HG03064 (cell line): ENCODE data around the gene NDUFB6.
"Not testable (repeated sequence)": the region's sequence is repeated elsewhere in the genome, so short reads cannot be mapped to it uniquely, and the experiment has no call there.

ENCODE experiments used
- ATAC-seq: cut with Tn5 transposase; IDR thresholded peaks from one replicate; pipeline ENCODE4 v1.9.1; 2021; ENCODE audit warnings: low read depth; ENCODE audit not compliant: unreplicated experiment

The NDUFB6 gene

GRCh38 chr9:32572900-32573523, at the start of gene NDUFB6:
Gene NDUFB6, minus strand, starts transcription at chr9:32573159. Its CDS starts 99 bp downstream, at chr9:32573060.
- ATAC-seq = peak; percentile 81

GRCh38 chr9:32618261-32618660, 45.3 kb upstream of the NDUFB6 start:
- ATAC-seq = no peak

DNA sequence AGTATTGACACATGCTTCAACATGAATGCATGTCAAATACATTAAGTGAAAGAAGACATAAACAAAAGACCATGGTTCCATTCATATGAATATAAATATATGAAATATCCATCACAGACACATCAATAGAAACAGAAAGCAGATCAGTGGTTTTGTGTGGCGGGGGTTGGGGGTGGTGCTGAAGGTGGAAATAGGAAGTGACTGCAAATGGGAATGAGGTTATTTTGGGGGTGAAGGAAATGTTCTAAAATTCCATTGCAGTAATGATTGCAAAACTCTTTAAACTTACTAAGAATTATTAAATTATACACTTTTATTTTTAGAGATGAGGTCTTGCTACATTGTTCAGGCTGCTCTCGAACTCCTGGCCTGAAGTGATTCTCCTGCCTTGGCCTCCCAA, 33.9 kb upstream of the NDUFB6 start:
- no peak for ATAC-seq

DNA sequence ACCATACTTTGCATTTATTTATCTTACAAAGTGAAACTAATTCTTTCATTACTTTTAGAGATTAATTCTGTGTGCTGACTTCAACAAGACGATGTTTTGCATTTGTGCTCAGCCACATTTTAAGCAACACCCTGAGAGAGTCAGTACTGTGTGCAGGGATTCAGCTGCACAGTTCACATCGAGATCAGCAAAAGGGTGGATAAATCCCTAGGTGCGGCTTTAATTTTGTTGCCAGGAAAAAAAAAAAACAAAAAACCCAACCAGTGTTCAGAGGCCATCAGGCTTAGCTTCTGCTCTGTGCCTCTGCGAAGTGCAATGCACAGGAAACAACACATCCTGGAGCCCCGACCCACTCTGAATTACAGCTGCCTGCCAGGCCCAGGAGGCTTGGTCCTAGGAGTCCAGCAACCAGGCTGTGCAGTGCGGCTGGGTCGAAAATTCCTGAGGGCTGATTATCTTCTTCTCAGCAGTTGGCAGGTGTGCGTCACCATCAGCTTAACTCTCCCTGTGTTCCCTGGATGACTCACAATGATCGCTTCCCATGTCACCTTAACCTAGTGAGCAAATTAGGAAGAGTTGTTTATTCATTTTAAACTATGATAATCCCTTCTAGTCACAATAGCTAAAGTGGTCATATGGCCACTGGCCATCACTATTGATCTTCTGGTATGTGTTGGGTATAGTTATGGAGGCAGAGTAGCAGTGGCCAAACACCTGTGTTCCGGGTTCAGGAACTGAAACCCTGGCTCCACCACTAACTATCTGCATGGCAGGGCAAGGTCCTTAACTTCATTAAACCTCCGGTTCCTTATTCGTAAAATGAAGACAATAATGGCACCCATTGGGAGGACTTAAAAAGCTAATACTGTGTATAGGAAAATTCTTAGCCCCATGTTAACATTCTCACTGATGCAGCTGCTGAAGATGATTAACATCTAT, 31.2 kb upstream of the NDUFB6 start:
- ATAC-seq = no peak

GRCh38 chr9:32599021-32599420, 26.1 kb upstream of the NDUFB6 start:
- ATAC-seq = not testable (repeated sequence)

DNA sequence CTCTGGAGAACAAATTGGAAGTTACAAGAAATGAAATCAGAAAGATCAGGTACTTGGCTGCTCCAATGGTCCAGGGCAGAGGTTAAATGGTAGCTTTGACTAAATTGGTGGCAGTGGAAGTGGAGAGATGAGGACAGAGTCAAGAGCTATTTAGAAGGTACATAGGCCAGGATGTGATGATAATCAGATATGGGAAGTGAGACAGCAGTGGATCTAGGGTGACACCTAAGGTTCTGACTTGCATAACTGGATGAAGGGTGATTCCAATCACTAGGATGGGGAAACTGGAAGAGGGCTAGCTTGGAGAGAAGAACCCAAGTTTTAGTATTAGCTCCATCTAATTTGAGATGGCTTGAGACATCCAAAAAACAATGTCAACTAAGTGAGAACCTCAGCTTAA, 24.0 kb upstream of the NDUFB6 start:
- ATAC-seq = no peak

DNA sequence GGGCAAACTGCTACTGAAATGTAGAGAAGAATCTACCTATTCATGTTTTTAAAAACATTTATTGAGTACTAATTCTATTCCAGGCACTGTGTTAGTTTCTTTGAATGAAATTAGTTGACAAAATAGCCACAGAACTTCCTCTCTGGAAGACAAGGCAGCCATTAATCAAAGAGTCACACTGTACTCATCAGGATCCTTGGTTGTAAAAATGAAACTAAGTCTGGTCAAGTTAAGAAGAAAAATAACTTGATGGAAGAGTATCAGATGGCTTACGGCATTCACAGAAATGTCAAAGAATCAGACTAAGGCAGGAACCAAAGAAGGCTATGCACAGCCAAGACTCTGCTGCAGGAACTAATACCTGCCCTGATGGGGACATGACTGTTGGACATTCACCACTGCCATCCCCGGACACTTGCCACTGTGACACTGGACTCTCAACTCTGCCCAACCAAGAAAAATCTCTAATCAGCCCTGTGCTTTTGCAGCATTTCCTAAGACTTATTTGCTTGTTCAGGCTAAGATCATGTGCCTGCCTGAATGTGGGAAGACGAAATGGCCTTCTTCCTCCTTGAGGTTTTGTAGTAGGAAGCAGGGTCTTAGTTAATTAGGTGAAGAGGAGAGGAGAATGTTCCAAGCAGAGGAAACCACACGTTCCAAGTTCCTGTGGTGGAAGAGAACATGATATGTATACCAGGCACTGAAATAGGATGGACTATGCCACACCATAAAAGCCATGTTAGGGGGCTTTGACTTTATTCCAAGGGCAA, 23.3 kb upstream of the NDUFB6 start:
- ATAC-seq = no peak

GRCh38 chr9:32590898-32591297, 17.9 kb upstream of the NDUFB6 start:
- ATAC-seq = no peak

- no peak for ATAC-seq
Measured at GRCh38 chr9:32590476-32590875, 17.5 kb upstream of the NDUFB6 start.

GRCh38 chr9:32589083-32589723, 16.2 kb upstream of the NDUFB6 start:
- ATAC-seq = no peak

DNA sequence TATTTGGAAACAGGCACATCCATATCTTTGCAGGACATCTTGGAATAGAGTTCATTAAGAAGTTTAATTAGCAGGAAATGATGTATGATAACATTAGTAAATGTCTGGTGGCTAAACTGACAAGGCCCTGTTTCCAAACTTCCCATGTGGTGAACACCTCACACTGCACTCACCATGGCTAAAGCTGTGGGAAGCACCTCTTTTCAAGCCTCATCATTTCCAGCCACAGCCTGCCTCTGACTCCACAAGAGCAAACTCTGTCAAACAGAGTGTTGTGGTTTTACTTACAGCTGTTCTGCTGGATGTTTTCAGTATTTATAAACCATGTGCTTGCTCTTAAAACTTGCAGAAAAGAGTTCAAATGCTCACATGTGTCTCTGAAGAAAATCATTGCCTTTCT, 14.9 kb upstream of the NDUFB6 start:
- ATAC-seq = no peak

- ATAC-seq = no peak
Measured at GRCh38 chr9:32584784-32585183, 11.8 kb upstream of the NDUFB6 start.

- ATAC-seq = no peak
Measured at GRCh38 chr9:32581512-32582143, 8.7 kb upstream of the NDUFB6 start.

- no peak for ATAC-seq
Measured at GRCh38 chr9:32580631-32581300, 7.8 kb upstream of the NDUFB6 start.

DNA sequence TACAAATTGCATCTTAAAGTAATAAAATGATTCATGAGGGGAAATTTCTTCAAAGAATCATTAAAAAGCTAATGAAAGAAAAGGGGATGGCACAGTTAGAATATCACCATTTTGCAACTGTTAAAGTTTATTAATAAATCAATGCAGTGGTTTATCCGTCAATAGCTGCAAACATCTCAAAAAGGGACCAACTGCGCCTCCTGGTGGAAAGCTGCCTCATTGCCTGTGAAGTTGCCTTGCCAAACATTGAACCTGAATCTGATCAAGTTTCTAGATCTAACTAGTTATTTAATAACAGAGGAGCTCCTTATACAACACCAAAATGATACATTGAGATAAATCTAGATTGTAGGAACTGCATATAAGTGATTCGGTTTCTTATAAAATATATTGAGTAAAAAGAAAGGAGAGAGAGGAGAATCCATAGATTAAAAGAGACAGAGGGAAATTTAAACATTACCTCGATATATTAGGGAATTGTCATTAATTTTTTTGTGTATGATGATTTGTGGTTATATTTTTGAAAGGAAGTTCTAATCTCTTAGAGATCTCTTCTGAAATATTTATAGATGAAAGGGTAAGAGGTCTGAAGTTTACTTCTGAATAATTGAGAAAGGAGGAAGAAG, 6.9 kb upstream of the NDUFB6 start:
- ATAC-seq = no peak

DNA sequence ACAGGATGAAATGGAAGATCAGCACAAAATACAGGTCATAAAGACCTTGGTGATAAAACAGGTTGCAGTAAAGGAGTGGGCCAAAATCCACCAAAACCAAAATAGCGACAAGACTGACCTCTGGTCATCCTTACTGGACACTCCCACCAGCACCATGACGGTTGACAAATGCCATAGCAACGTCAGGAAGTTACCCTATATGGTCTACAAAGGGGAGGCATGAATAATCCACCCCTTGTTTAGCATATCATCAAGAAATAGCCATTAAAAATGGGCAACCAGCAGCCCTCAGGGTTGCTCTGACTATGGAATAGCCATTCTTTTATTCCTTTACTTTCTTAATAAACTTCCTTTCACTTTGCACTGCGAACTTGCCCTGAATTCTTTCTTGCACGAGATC, 6.0 kb upstream of the NDUFB6 start:
- ATAC-seq = no peak

GRCh38 chr9:32577316-32577715, 4.4 kb upstream of the NDUFB6 start:
- no peak for ATAC-seq

GRCh38 chr9:32574858-32575257, 1.9 kb upstream of the NDUFB6 start:
- no peak for ATAC-seq

DNA sequence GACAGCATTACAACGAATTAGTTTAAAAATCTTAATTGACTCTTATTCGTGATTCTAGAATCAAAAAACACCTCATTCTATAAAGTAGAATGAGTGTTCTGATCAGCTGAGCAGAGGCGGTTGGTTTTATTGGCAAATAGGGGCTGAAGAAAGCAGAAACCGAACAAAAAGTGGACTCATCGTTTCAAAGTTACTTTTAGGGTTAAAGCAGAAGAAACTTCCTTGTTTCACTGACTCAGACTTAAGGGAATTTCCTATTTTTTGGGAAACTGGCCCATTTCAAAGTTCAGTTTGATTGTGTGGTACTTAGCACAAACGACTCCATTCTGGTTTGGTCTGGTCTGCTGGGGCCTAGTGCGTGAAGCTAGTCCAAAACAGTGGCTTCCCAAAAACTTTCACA, 862 bp upstream of the NDUFB6 start:
- no peak for ATAC-seq
